CD4-positive, alpha-beta T cell treated with Interleukin-15 for 4 hours (primary cell): ENCODE results near the gene ANKRD40CL.
"Not testable (repeated sequence)": the region's sequence is repeated elsewhere in the genome, so short reads cannot be mapped to it uniquely, and the experiment has no call there.

Source experiments
- DNase-seq: peaks from one replicate; pipeline ENCODE4 v3.0.0-alpha.2; 2020; ENCODE audit warnings: low spot score

The ANKRD40CL gene

GRCh38 chr17:50762177-50762576 lies 5.1 kb downstream of the ANKRD40CL start:
- DNase-seq = no peak

- no peak for DNase-seq
Observed at GRCh38 chr17:50758989-50759544, 8.3 kb downstream of the ANKRD40CL start.

GRCh38 chr17:50758524-50758923 lies 8.8 kb downstream of the ANKRD40CL start:
- DNase-seq = no peak

GRCh38 chr17:50754521-50754920 lies 12.8 kb downstream of the ANKRD40CL start:
- DNase-seq = no peak

GRCh38 chr17:50749245-50749644 lies 18.1 kb downstream of the ANKRD40CL start:
- DNase-seq = no peak

GRCh38 chr17:50745631-50746030 lies 21.7 kb downstream of the ANKRD40CL start:
- DNase-seq = no peak

- no peak for DNase-seq
Observed at GRCh38 chr17:50739098-50739497, 28.2 kb downstream of the ANKRD40CL start.

- DNase-seq = no peak
Observed at GRCh38 chr17:50737118-50737698, 30.1 kb downstream of the ANKRD40CL start.

- no peak for DNase-seq
Observed at GRCh38 chr17:50735287-50735686, 32.0 kb downstream of the ANKRD40CL start.

- DNase-seq = peak; percentile 31
Observed at GRCh38 chr17:50731575-50732460, 35.5 kb downstream of the ANKRD40CL start.

- no peak for DNase-seq
Observed at GRCh38 chr17:50728881-50729765, 38.2 kb downstream of the ANKRD40CL start.

GRCh38 chr17:50728112-50728429 lies 39.2 kb downstream of the ANKRD40CL start:
- DNase-seq = no peak

GRCh38 chr17:50725769-50726655 lies 41.3 kb downstream of the ANKRD40CL start:
- DNase-seq = no peak

- not testable (repeated sequence) for DNase-seq
Observed at GRCh38 chr17:50724622-50725021, 42.7 kb downstream of the ANKRD40CL start.

GRCh38 chr17:50722746-50723145 lies 44.6 kb downstream of the ANKRD40CL start:
- DNase-seq = no peak

- DNase-seq = peak; percentile 42
Observed at GRCh38 chr17:50721194-50722010, 45.9 kb downstream of the ANKRD40CL start.

GRCh38 chr17:50719924-50720794 lies 47.2 kb downstream of the ANKRD40CL start:
- DNase-seq = peak; percentile 22

- DNase-seq = peak; percentile 90
Observed at GRCh38 chr17:50719144-50719923, 48.0 kb downstream of the ANKRD40CL start, which contains the start of gene LUC7L3. Gene LUC7L3, plus strand, starts transcription at chr17:50719603. Its CDS starts 130 bp downstream, at chr17:50719733.
